K562 (cell line): ENCODE results near the gene AMPD3. TPM values are rescaled to one million over a fixed set of nuclear protein-coding genes. Genes with fewer than 3 reads are reported as not detected.
A peak's percentile ranks its signal among the peaks of the same experiment; 100 is the strongest.

ENCODE experiments used
- CHD4 ChIP-seq: fragments of 200-600 bp; sonication (generic); IDR thresholded peaks from 3 replicates; pipeline ENCODE4 v1.6.1; 2012; ENCODE audit warnings: low read depth, mild to moderate bottlenecking, mixed read lengths, low read length, inconsistent platforms; ENCODE audit not compliant: insufficient read depth, insufficient replicate concordance, poor library complexity, severe bottlenecking
- CREB5 ChIP-seq: fragments of 250-450 bp; sonication (Bioruptor Pico); IDR thresholded peaks from 2 replicates; pipeline ENCODE4 v1.5.0; 2020; ENCODE audit warnings: mild to moderate bottlenecking
- ETV5 ChIP-seq: sonication (generic); formaldehyde crosslinking; IDR thresholded peaks from 2 replicates; pipeline ENCODE4 v1.4.0; 2020; ENCODE audit warnings: low read depth, mild to moderate bottlenecking, missing genetic modification reagents
- FOXJ2 ChIP-seq: fragments of 200-800 bp; sonication (Bioruptor generic); IDR thresholded peaks from 2 replicates; pipeline ENCODE4 v1.6.1; 2016; ENCODE audit warnings: missing genetic modification characterization, missing compliant biosample characterization
- HMG20A ChIP-seq: fragments of 450-650 bp; formaldehyde crosslinking; conservative IDR thresholded peaks from 2 replicates; pipeline ENCODE4 v1.4.0; 2020; ENCODE audit warnings: mild to moderate bottlenecking, mixed read lengths
- RAD21 ChIP-seq, 2 experiments: fragments of 250-450 bp in 1 of 2; fragments of 450-650 bp in 1 of 2; sonication (Bioruptor Pico) in 1 of 2; formaldehyde crosslinking in 1 of 2; IDR thresholded peaks in 1 of 2; conservative IDR thresholded peaks in 1 of 2; 2 replicates each; pipeline versions ENCODE4 v1.4.0 to v1.8.0; 2020 to 2022; ENCODE audit warnings: mild to moderate bottlenecking in 2 of 2, moderate library complexity in 1 of 2
- XRCC4 ChIP-seq: IDR thresholded peaks from one replicate; pipeline ENCODE4 v1.6.1; 2011; ENCODE audit not compliant: insufficient read depth, insufficient read length; ENCODE audit errors: extremely low read depth
- ZNF609 ChIP-seq: sonication (generic); formaldehyde crosslinking; IDR thresholded peaks from 2 replicates; pipeline ENCODE4 v1.8.1; 2023; ENCODE audit warnings: missing genetic modification reagents, mild to moderate bottlenecking, borderline replicate concordance
- ZNF75A ChIP-seq: fragments of 450-650 bp; formaldehyde crosslinking; IDR thresholded peaks from 2 replicates; pipeline ENCODE4 v1.4.0; 2020; ENCODE audit warnings: mild to moderate bottlenecking
- polyA plus RNA-seq, 8 experiments: library from polyadenylated mRNA; depleted of rRNA in 4 of 8; stranded (reverse) in 5 of 8; unstranded in 3 of 8; fragments of >200 nt; fragmentation: Nextera tagmentation in 2 of 8; fragmentation: Illumina TruSeq in 1 of 8; extraction: Ambion mirVana in 2 of 8; extraction: Trizol in 1 of 8; gene quantifications; 2 replicates each; pipeline versions ENCODE4 v1.2.1 to v1.2.3, GENCODE V29; 2011 to 2014; ENCODE audit warnings: inconsistent platforms in 1 of 8, missing spikeins in 1 of 8
- total RNA-seq, 7 experiments: library from RNA; depleted of rRNA in 6 of 7; stranded (reverse); fragments of >200 nt in 6 of 7; fragmentation: Illumina TruSeq in 2 of 7; extraction: Trizol in 2 of 7; gene quantifications; 2 replicates each; pipeline versions ENCODE4 v1.2.1 to v1.2.3, GENCODE V29; 2011 to 2021; ENCODE audit warnings: low replicate concordance in 1 of 7

Gene AMPD3
- total and polyA plus RNA-seq, 9 of the 15 experiments (the other 6 are each of a cell fraction or from before 2014, with no cell fraction given), result 4.4 to 23.6 (median 11.2) TPM

GRCh38 chr11:10415817-10416392 lies 39.2 kb upstream of the AMPD3 start (continued):
- no peak for TF ChIP-seq CREB5 (CRISPR knock-in tag)
- no peak for TF ChIP-seq XRCC4
- TF ChIP-seq FOXJ2 (tag), result no peak
- peak in 1 of 2 experiments; percentile 30; a peak in 2 of 4 replicates for TF ChIP-seq RAD21 (CRISPR knock-in tag; conservative IDR thresholded peaks at IDR 0.05 in 1 of 2, IDR thresholded peaks at IDR 0.05 in 1 of 2)
- no peak for TF ChIP-seq ZNF75A (CRISPR knock-in tag)
- no peak for TF ChIP-seq CHD4
- no peak for TF ChIP-seq ETV5 (CRISPR knock-in tag)
- TF ChIP-seq ZNF609 (CRISPR knock-in tag), result no peak
- no peak for TF ChIP-seq HMG20A (CRISPR knock-in tag)
